Memory B cell (primary cell): Measurements from ENCODE around the gene E2F2.

ENCODE experiments used
- ATAC-seq: fragments of 150-1000 bp; cut with Tn5 transposase; 2 replicates; pipeline ENCODE4 v1.10.0; 2021; ENCODE audit warnings: low read depth, mild to moderate bottlenecking, moderate library complexity
- DNase-seq, 2 donors: peaks; one replicate each; pipeline ENCODE4 v3.0.0; 2022; ENCODE audit warnings: low spot score in 2 of 2
- H3K27ac Mint-ChIP-seq: one replicate; pipeline ENCODE4 v1.8.0; 2022; ENCODE audit warnings: mild to moderate bottlenecking, moderate library complexity, mixed read lengths
- H3K27me3 Mint-ChIP-seq: one replicate; pipeline ENCODE4 v1.8.0; 2022; ENCODE audit warnings: mixed read lengths
- H3K36me3 Mint-ChIP-seq: one replicate; pipeline ENCODE4 v1.8.0; 2022; ENCODE audit warnings: mild to moderate bottlenecking, mixed read lengths
- H3K4me1 Mint-ChIP-seq: one replicate; pipeline ENCODE4 v1.8.0; 2022; ENCODE audit warnings: mixed read lengths
- H3K4me3 Mint-ChIP-seq: one replicate; pipeline ENCODE4 v1.8.0; 2022; ENCODE audit warnings: mild to moderate bottlenecking, moderate library complexity, mixed read lengths
- H3K9me3 Mint-ChIP-seq: one replicate; pipeline ENCODE4 v1.8.0; 2022; ENCODE audit warnings: mixed read lengths

Gene E2F2

GRCh38 chr1:23466423-23466989, 64.5 kb downstream of the E2F2 start:
- H3K27ac Mint-ChIP-seq = no peak overlapping the region
- H3K36me3 Mint-ChIP-seq = no peaks in the 10 kb centered on the region
- H3K27me3 Mint-ChIP-seq = peaks cover 3% of the 10 kb centered on the region
- H3K4me3 Mint-ChIP-seq = no peak overlapping the region
- peaks cover 3% of the 10 kb centered on the region for H3K9me3 Mint-ChIP-seq
- no peaks in the 10 kb centered on the region for H3K4me1 Mint-ChIP-seq
- ATAC-seq (no peak), DNase-seq (no peak)

GRCh38 chr1:23463286-23463685, 67.7 kb downstream of the E2F2 start:
- peaks cover 3% of the 10 kb centered on the region for H3K9me3 Mint-ChIP-seq
- H3K27me3 Mint-ChIP-seq = peaks cover 8% of the 10 kb centered on the region
- DNase-seq (no peak), ATAC-seq (no peak)
- H3K27ac Mint-ChIP-seq = no peak overlapping the region
- H3K4me1 Mint-ChIP-seq = no peaks in the 10 kb centered on the region
- no peaks in the 10 kb centered on the region for H3K36me3 Mint-ChIP-seq
- no peak overlapping the region for H3K4me3 Mint-ChIP-seq

- Mint-ChIP-seq H3K27ac (no peak overlapping the region), H3K27me3 (peaks cover 10% of the 10 kb centered on the region), H3K4me1 (no peaks in the 10 kb centered on the region), H3K4me3 (no peak overlapping the region), H3K36me3 (no peaks in the 10 kb centered on the region), H3K9me3 (peaks cover 3% of the 10 kb centered on the region)
- DNase-seq (no peak), ATAC-seq (no peak)
Observed at GRCh38 chr1:23462766-23463165, 68.3 kb downstream of the E2F2 start.

GRCh38 chr1:23461050-23461449, 70.0 kb downstream of the E2F2 start:
- Mint-ChIP-seq H3K27me3 (peaks cover 17% of the 10 kb centered on the region), H3K9me3 (peaks cover 3% of the 10 kb centered on the region), H3K36me3 (no peaks in the 10 kb centered on the region), H3K4me1 (no peaks in the 10 kb centered on the region), H3K27ac (no peak overlapping the region), H3K4me3 (no peak overlapping the region)
- DNase-seq (no peak), ATAC-seq (no peak)

- peaks cover 19% of the 10 kb centered on the region for H3K27me3 Mint-ChIP-seq
- DNase-seq (no peak), ATAC-seq (no peak)
- H3K9me3 Mint-ChIP-seq = peaks cover 3% of the 10 kb centered on the region
- H3K36me3 Mint-ChIP-seq = no peaks in the 10 kb centered on the region
- no peak overlapping the region for H3K4me3 Mint-ChIP-seq
- H3K4me1 Mint-ChIP-seq = no peaks in the 10 kb centered on the region
- H3K27ac Mint-ChIP-seq = no peak overlapping the region
Observed at GRCh38 chr1:23460519-23460918, 70.5 kb downstream of the E2F2 start.

GRCh38 chr1:23459338-23459757, 71.7 kb downstream of the E2F2 start:
- Mint-ChIP-seq H3K4me1 (no peaks in the 10 kb centered on the region), H3K9me3 (peaks cover 3% of the 10 kb centered on the region), H3K27ac (no peak overlapping the region), H3K36me3 (no peaks in the 10 kb centered on the region), H3K4me3 (no peak overlapping the region), H3K27me3 (peaks cover 25% of the 10 kb centered on the region)
- ATAC-seq (no peak), DNase-seq (no peak)
